Body of pancreas (tissue), 4 donors: ENCODE measurements around the gene SPDYE18. TPM values are rescaled to one million over a fixed set of nuclear protein-coding genes. Genes with fewer than 3 reads are reported as not detected.
"Not testable (repeated sequence)": the region's sequence is repeated elsewhere in the genome, so short reads cannot be mapped to it uniquely, and the experiment has no call there.

Experiments used
- ATAC-seq: fragments of 150-250 bp; one replicate; pipeline ENCODE4 v1.9.1; 2016
- DNase-seq, 4 donors: peaks; one replicate each; pipeline ENCODE4 v3.0.0-alpha.2; 2019
- H3K27ac ChIP-seq, 4 donors: fragments of 200-600 bp; sonication (generic); 1 replicate in 3 of 4; 2 replicates in 1 of 4; pipeline versions ENCODE4 v1.5.1 to v1.6.1; 2016 to 2019; ENCODE audit warnings: mild to moderate bottlenecking in 1 of 4, mixed read lengths in 1 of 4, moderate library complexity in 1 of 4
- H3K27me3 ChIP-seq, 2 donors: fragments of 200-600 bp; sonication (generic); one replicate each; pipeline ENCODE4 v1.6.0; 2016; ENCODE audit warnings: mild to moderate bottlenecking in 1 of 2
- H3K36me3 ChIP-seq, 2 donors: fragments of 200-600 bp; sonication (generic); replicated peaks in 1 of 2; 2 replicates each; pipeline ENCODE4 v1.5.1; 2016; ENCODE audit warnings: low read depth in 2 of 2; ENCODE audit not compliant: insufficient read depth in 1 of 2
- H3K4me1 ChIP-seq: fragments of 200-600 bp; sonication (generic); one replicate; pipeline ENCODE4 v1.6.0; 2016
- H3K4me3 ChIP-seq, 2 donors: fragments of 200-600 bp; sonication (generic); 1 replicate in 1 of 2; 2 replicates in 1 of 2; pipeline ENCODE4 v1.5.1; 2016 to 2019
- H3K9me3 ChIP-seq, 3 donors: fragments of 200-600 bp; sonication (generic); 1 replicate in 2 of 3; 2 replicates in 1 of 3; pipeline ENCODE4 v1.5.1; 2016
- WGBS, 2 donors: methylation state at CpG; one replicate each; pipeline ENCODE4 v1.1.5; 2017; 5-methylcytosine and 5-hydroxymethylcytosine counted together
- intact Hi-C: fragments of 100-400 bp; cut with DNase I; formaldehyde crosslinking; loops from one replicate; pipeline ENCODE4 v1.15.1; 2023
- small RNA-seq: library from RNA; depleted of rRNA; stranded (forward); fragments of <200 nt; gene quantifications from one replicate; pipeline ENCODE3, GENCODE V24; 2016
- total RNA-seq, 2 donors: library from RNA; depleted of rRNA; stranded (reverse); fragments of >200 nt; gene quantifications; one replicate each; pipeline ENCODE4 v1.1.0, GENCODE V29; 2016

Gene SPDYE18
- total RNA-seq, 2 donors from 2014 or later, result 6.6 TPM; not detected in 1

GRCh38 chr7:77004151-77004550, 58.2 kb downstream of the SPDYE18 start:
- DNase-seq, H3K4me1 ChIP-seq, H3K36me3 ChIP-seq, H3K27me3 ChIP-seq, ATAC-seq, intact Hi-C loops, H3K4me3 ChIP-seq, H3K9me3 ChIP-seq, H3K27ac ChIP-seq: not testable (repeated sequence)
- WGBS, 2 donors, result no CpG with 5 or more reads among the region's 18 CpGs

- H3K27me3 ChIP-seq, H3K4me1 ChIP-seq, ATAC-seq, intact Hi-C loops, H3K27ac ChIP-seq, H3K9me3 ChIP-seq, H3K36me3 ChIP-seq, H3K4me3 ChIP-seq, DNase-seq: not testable (repeated sequence)
- 94 to 96% methylated on average over 3 to 7 of the region's 10 CpGs for WGBS, 2 donors
Measured at GRCh38 chr7:77003241-77003640, 59.1 kb downstream of the SPDYE18 start.

GRCh38 chr7:77002678-77003233, 59.6 kb downstream of the SPDYE18 start:
- H3K27me3 ChIP-seq, H3K4me3 ChIP-seq, H3K4me1 ChIP-seq, H3K9me3 ChIP-seq, ATAC-seq, intact Hi-C loops, DNase-seq, H3K27ac ChIP-seq, H3K36me3 ChIP-seq: not testable (repeated sequence)
- 93% methylated on average over 19 of the region's 21 CpGs; no CpG with 5 or more reads in 1 of the 2 donors for WGBS, 2 donors

- H3K9me3 ChIP-seq, H3K4me1 ChIP-seq, intact Hi-C loops, H3K4me3 ChIP-seq, DNase-seq, ATAC-seq, H3K27ac ChIP-seq, H3K36me3 ChIP-seq, H3K27me3 ChIP-seq: not testable (repeated sequence)
- WGBS, 2 donors, result 70 to 100% methylated on average over 1 to 15 of the region's 15 CpGs
Measured at GRCh38 chr7:77002104-77002503, 60.3 kb downstream of the SPDYE18 start.

Small RNA genes within 50 kb of the gene (small RNA-seq; reads per million reads assigned to genes)
- gene RF00019, result not detected

Other genes with a start within 250 kb of the SPDYE18 start
- not detected for gene SPDYE17, start 30.2 kb downstream of the SPDYE18 start, total RNA-seq
- gene CCDC146, start 60.1 kb upstream of the SPDYE18 start, total RNA-seq, result 1 to 10 TPM; 3.3 to 7.5 TPM
- 1 to 10 TPM; 4.3 to 9.1 TPM for gene FGL2, start 137.3 kb upstream of the SPDYE18 start, total RNA-seq